Frontal cortex (tissue), 4 donors: ENCODE measurements around the gene EEF1AKMT3. TPM values are rescaled to one million over a fixed set of nuclear protein-coding genes. Genes with fewer than 3 reads are reported as not detected.
"Not testable (repeated sequence)": the region's sequence is repeated elsewhere in the genome, so short reads cannot be mapped to it uniquely, and the experiment has no call there.

Source experiments
- DNase-seq, 2 donors: peaks; one replicate each; pipeline ENCODE4 v3.0.0; 2012; ENCODE audit warnings: low spot score in 2 of 2
- FAIRE-seq: peaks from 2 replicates; lab custom pipeline; 2012; peaks lifted over from hg19 to GRCh38; lab: Jason Lieb, UNC
- total RNA-seq: library from RNA; depleted of rRNA; stranded (reverse); fragments of >200 nt; gene quantifications from one replicate; pipeline ENCODE4 v1.2.3, GENCODE V29; 2014
- donor health status: control.
- donor health status: control.
- donor health status: control.

EEF1AKMT3 gene
- total RNA-seq, 1 donor from 2014 or later: 1.2 TPM

DNA sequence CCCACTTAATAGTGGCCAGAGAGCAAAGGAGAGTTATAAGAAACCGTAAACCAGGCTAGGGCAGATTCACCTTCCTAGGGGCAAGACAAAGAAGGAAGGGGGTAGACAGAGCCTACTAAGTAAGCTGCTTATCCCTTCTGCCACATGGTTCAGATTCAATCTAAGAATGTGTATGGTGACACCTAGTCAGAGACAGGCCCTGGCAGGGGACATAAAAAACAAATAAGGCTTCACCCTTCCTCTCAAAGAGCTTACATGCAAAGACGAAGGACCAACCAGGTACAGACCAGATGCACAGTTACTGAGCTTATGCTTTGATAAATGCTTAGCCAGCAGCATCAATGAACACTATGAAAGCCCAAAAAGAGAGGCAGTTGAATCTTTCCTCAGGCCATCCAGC lies 10.0 kb upstream of the EEF1AKMT3 start:
- DNase-seq (no peak), FAIRE-seq (no peak)

GRCh38 chr12:57763881-57764661 lies 8.3 kb upstream of the EEF1AKMT3 start:
- FAIRE-seq (no peak), DNase-seq (no peak)

DNA sequence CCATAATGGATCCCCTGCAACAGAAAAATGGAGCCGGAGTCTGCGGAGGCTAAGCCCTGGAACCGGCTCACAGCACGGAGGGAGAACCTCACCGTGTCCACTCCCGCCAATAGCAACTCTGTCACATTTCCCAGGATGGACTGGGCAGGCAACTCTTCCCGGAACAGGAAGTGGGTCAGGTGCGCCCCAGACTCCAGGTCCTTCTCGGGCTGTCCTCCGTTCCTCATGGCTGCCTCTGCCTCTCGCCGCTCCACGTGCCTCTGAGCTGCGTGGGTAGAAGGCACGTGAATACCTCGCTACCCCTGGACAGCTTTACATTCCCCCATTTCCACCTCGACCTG lies 7.8 kb upstream of the EEF1AKMT3 start:
- no peak for FAIRE-seq
- no peak for DNase-seq

- DNase-seq (no peak), FAIRE-seq (no peak)
Observed at GRCh38 chr12:57765003-57765697, 7.3 kb upstream of the EEF1AKMT3 start.

- FAIRE-seq (no peak), DNase-seq (no peak)
Observed at GRCh38 chr12:57765698-57766463, 6.5 kb upstream of the EEF1AKMT3 start.

DNA sequence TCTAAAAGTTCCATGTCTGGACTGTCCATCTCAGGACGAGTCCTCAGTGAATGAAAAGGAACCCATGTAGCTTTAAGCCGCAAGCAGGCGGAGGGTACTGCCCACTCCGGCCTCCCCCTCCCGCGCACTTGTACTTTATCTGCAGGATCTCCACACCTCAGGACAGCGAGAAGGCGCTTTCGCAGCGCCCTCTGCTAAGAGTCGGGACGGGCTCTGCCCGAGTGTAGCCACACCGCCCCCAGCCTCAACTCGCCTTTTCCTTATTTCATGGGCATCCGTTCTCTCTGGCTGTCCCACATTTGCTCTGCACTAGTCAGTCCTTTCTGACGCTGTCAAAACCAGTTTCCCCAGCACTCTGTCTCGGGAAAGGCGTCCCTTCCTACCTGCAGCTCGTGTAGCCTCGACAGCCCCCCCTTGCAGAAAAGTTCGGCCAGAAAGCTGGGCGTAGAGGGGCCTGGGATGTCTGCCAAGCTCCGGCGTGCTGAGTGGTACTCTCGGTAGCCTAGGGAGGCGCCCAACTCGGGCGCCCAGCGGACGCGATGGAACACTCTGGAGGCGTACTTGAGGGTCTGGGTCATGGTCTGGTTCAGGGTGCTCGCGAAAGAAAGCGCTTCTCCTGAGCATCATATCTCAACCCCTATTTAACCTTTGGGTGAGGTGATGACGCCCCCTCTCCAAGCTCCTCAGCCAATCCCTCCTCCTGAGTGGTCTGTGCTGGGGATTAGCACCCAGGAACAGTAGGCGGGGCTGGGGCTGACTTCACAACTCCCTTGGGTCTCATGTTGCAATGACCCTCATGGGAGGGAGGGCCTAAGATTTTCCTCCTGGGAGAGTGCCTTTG lies 5.7 kb upstream of the EEF1AKMT3 start, which contains the start of gene CYP27B1:
TSS of gene CYP27B1 (minus strand) at position 615 of the 841 bp plus-strand sequence. CDS start at position 578, 37 bp downstream.
- FAIRE-seq (no peak), DNase-seq (no peak)

DNA sequence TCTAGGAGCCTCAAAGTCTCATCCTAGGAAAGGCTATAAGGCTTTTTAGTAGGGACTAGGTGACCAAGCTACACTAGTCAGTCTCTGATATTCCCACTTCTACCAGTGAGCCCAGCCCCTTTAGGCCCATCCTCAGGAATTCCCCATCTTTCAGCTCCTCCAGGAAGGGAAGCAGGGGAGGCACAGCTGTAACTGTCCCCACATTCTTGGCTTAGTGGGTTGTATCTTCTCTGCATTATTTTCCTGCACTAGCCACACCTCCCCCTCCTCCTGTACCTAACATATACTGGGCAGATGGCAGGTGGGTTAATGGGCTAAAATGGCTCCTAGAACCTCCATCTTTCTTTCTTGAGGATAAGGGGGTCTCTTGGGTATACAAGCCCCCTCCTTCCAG lies 5.1 kb upstream of the EEF1AKMT3 start:
- DNase-seq (no peak), FAIRE-seq (no peak)

DNA sequence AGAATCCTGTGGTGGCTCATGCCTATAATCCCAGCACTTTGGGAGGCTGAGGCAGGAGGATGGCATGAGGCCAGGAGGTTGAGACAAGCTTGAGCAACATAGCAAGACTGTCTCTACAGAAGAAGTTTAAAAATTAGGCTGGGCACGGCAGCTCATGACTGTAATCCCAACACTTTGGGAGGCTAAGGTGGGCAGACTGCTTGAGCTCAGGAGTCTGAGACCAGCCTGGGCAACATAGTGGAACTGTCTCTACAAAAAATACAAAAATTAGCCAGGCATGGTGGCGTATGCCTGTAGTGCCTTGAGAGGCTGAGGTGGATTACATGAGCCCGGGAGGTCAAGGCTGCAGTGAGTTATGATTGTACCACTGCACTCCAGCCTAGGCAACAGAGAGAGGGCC lies 4.5 kb upstream of the EEF1AKMT3 start:
- no peak for DNase-seq
- FAIRE-seq: no peak

DNA sequence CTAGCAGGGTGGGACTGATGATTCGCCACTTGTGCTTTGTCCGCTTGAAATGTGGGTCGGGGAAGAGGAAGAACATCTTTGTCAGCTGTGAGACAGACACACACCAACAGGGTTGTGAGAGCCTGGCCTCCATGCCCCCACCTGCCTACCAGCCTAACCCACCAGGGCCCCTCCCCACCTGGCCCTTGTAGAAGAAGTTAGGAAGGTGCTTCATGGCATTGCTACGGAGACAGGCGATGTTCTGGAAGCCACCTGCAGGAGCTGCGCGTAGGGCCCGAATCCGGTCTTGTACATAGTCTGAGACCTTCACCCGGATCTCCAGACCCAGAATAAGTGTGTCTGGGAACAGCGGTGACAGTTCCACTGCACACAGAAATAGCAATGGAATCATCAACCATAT lies 2.8 kb upstream of the EEF1AKMT3 start:
- no peak for DNase-seq
- no peak for FAIRE-seq

GRCh38 chr12:57770734-57771133 lies 1.7 kb upstream of the EEF1AKMT3 start:
- DNase-seq: no peak
- no peak for FAIRE-seq

GRCh38 chr12:57771236-57771872 lies 1.1 kb upstream of the EEF1AKMT3 start:
- FAIRE-seq (no peak), DNase-seq (peak in 1 of 2 donors; percentile 78)

DNA sequence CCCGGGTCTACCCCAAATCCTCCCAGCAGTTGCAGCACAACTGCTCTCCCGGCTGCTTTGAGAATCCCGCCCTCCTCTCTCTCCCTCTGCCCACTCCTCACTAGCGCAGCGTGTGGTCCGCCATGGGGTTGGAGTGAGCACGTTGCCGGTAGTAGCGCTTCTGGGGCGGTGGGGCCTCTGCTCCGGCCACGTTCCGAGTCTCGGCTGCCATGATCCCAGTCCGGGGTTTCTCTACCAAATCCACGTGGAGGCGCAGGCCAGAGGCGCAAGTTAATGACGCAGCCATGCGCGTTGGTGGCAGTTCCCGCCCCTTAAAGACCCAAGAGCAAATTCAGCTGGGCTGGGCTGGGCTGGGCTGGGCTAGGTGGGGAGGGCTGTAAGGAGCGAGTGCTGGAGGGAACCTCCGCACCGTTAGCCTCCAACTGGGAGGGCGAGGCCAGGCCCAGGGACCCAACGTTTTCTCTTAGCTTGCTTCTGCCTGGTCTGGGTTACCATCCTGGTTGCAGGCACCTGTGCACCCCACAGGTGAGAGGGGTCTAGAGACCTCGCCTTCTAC lies 463 bp upstream of the EEF1AKMT3 start, which contains the start of gene METTL1:
TSS of gene METTL1 (minus strand) at position 233 of the 556 bp plus-strand sequence. CDS start at position 211, 22 bp downstream.
- DNase-seq (peak; percentile 96 to 97), FAIRE-seq (no peak)

DNA sequence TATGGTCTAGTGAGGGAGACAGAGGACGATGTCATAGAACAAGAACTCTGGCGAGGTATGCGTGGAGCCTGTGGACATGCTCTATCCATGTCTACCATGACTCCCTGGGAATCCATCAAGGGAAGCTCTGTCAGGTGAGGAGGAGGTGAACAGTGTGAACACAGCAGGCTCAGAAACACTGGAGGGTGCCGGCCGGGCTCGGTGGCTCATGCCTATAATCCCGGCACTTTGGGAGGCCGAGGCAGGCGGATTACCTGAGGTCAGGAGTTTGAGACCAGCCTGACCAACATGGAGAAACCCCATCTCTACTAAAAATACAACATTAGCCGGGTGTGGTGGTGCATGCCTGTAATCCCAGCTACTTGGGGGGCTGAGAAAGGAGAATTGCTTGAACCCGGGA lies 2.2 kb downstream of the EEF1AKMT3 start:
- not testable (repeated sequence) for DNase-seq, FAIRE-seq

DNA sequence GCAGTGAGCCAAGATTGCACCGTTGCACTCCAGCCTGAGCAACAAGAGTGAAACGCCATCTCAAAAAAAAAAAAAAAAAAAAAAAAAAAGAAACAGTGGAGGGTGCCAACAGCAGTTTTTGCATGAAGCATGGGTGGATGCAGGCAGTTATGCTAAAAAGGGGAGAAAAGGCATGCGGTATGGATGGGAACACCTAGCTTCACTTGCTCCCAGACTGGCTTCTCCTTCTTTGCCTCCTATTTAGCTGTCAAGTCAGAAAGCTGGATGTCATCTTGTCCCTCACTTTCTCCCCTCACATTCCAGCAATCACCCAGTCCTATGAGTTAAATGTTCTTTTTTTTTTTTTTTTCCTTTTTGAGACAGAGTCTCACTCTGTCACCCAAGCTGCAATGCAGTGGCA lies 2.6 kb downstream of the EEF1AKMT3 start:
- DNase-seq (no peak), FAIRE-seq (no peak)

- no peak for FAIRE-seq
- no peak for DNase-seq
Observed at GRCh38 chr12:57775563-57776246, 3.3 kb downstream of the EEF1AKMT3 start.

DNA sequence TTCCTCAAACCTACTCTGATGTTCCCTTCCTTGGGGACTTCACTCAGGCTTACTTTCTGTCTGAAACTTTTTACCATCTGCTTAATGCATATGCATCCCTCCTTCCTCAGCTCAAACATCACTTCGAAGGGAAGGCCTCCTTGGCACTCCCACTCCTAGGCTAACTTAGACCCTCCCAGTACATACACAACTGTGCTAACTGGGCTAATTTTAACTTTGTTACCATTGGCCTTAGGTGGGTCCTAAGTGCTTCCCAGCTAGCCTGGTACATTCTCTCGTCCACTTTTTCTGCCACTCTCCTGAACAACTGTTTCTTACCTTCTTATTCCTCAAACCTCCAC lies 3.8 kb downstream of the EEF1AKMT3 start:
- FAIRE-seq (no peak), DNase-seq (no peak)

DNA sequence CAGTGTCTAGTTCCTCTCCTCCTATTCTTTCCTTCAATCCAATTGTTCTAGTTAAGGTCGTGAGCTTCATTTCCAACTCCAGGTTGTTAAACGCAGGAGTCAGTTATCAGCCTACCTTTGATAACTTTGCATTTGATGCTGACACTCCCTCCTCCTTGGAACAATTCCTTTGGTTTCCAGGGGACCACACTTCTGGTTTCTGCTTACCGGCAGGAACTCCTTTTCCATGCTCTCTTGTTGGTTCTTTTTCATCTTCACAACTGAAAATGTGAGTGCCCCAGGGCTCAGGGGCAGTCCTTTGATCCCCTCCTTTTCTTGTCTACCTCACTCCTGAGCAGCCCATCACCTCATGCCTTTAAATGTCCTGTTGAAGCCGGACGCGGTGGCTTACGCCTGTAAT lies 5.0 kb downstream of the EEF1AKMT3 start:
- FAIRE-seq: no peak

DNA sequence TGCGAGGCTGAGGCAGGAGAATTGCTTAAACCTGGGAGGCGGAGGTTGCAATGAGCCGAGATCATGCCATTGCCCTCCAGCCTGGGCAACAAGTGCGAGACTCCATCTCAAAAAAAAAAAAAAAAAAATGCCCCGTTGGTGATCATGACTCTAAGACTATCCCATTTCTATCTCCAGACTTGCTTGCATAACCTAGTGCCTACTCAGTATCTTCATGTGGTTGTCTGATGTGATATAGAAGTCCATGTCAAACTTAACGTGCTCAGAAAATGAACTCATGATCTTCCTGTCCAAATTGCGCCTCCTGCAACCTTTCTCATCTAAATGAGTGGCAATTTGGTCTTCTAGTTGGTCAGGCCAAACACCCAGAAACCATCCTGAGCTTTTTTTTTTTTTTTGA lies 5.5 kb downstream of the EEF1AKMT3 start:
- no peak for FAIRE-seq
- no peak for DNase-seq

More for the DNA sequence above, 5.0 kb downstream of the EEF1AKMT3 start:
- no peak for DNase-seq
